ENCODE measurements around the gene DYNLRB1.
"Not testable (repeated sequence)": the region's sequence is repeated elsewhere in the genome, so short reads cannot be mapped to it uniquely, and the experiment has no call there.

DYNLRB1 gene

DNA sequence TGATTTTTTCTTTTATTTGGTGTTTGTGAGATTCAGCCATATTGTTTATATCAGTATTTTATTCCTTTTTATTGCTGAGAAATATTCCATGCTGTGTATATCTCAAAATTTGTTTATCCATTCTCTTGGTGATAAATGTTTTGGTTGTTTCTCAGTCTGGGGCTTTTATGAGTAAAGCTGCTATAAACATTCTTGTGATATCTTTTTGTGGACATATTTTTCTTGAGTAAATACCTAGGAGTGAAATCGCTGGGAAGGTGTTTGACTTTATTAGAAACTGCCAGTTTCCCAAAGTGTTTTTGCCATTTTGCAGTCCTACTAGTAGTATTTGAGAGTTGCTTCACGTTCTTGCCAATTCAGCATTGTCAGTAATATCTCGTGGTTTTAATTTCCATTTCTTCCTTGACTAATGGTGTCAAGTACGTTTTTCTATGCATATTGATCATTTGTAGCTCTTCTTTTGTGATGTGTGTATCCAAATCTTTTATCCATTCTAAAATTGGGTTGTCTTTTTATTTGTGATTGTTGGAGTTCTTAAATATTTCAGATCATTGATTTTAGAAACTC is 31.1 kb upstream of the DYNLRB1 start:
- TF ChIP-seq ZFX (IDR thresholded peaks at IDR 0.05): no peak
- TF ChIP-seq, protein P1, sequence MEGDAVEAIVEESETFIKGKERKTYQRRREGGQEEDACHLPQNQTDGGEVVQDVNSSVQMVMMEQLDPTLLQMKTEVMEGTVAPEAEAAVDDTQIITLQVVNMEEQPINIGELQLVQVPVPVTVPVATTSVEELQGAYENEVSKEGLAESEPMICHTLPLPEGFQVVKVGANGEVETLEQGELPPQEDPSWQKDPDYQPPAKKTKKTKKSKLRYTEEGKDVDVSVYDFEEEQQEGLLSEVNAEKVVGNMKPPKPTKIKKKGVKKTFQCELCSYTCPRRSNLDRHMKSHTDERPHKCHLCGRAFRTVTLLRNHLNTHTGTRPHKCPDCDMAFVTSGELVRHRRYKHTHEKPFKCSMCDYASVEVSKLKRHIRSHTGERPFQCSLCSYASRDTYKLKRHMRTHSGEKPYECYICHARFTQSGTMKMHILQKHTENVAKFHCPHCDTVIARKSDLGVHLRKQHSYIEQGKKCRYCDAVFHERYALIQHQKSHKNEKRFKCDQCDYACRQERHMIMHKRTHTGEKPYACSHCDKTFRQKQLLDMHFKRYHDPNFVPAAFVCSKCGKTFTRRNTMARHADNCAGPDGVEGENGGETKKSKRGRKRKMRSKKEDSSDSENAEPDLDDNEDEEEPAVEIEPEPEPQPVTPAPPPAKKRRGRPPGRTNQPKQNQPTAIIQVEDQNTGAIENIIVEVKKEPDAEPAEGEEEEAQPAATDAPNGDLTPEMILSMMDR (conservative IDR thresholded peaks at IDR 0.05): no peak
- no peak overlapping the region for H3K27ac ChIP-seq

DNA sequence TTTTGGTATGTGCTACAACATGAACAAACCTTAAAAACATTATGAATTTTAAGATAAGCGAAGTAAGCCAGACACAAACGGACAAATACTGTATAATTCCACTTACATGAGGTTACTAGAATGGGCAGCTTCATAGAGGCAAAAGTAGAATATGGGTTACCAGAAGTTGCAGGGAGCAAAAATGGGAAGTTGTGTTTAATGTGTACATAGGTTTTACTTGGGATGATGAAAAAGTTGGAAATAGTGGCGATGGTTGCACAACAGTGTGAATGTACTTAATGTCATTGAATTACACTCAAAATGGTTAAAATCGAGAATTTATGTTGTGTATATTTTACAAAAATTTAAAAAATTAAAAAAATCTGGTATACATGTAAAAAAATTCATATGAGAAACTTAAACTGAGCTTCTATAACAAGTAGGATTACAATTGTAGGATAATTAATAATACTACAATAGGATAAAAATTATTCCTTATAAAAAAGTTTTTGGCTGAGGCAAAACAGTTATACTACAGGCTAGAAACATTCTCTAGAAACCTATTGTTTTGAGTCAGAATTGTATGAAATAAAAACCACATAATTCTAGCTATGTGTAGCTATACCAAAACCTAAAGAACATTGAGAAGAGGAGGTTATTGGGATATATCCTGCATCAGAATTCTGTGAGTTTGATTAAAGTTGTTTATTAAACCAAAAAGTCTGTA is 24.8 kb upstream of the DYNLRB1 start:
- H3K27ac ChIP-seq: no peak overlapping the region
- TF ChIP-seq, protein P1 (conservative IDR thresholded peaks at IDR 0.05): no peak
- TF ChIP-seq ZFX (IDR thresholded peaks at IDR 0.05): no peak

DNA sequence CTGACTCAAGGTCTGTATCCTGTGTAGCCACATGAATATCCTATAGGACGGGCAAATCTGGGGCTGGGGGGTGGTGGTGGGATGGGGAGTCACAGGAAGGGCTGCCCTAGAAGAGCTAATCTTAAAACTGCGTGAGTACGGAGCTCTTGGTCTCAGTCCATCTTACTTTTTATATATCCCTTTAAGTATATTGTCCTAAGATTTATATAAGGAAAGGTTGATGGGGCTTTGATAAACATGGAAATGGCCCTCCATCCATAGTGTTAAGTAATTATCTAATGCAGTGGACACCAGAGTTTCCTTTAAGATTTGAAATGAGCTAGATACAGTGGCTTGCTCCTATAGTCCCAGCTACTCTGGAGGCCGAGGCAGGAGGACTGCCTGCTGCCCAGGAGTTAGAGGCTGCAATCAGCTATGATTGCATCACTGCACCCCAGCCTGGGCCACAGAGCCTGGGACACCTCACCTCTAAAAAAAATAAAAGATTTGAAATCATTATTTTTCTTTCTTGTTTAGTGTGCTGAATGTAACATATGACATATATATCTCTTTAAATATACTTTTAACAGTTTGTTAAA is 24.2 kb upstream of the DYNLRB1 start:
- TF ChIP-seq ZFX (IDR thresholded peaks at IDR 0.05): no peak
- TF ChIP-seq, protein P1 (conservative IDR thresholded peaks at IDR 0.05): no peak
- H3K27ac ChIP-seq: no peak overlapping the region

DNA sequence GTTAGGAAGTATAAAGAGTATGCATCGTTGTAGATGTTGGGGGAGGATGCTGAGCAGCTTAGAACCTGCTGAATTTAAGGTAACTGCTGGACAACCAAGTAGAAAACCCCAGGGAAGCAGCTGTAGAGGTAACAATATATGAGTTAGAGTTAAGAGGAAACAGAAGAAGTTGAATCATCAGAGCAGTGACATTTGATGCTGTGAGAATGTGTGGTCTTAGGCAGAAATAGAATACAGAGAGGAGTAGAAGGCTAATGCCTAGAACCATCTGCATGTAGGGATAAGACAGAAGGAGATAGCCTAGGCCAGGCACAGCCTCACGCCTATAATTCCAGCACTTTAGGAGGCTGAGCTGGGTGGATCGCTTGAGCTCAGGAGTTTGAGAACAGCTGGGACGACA is 22.6 kb upstream of the DYNLRB1 start:
- no peak for TF ChIP-seq ZFX (IDR thresholded peaks at IDR 0.05)
- TF ChIP-seq, protein P1 (conservative IDR thresholded peaks at IDR 0.05): no peak
- no peak overlapping the region for H3K27ac ChIP-seq

DNA sequence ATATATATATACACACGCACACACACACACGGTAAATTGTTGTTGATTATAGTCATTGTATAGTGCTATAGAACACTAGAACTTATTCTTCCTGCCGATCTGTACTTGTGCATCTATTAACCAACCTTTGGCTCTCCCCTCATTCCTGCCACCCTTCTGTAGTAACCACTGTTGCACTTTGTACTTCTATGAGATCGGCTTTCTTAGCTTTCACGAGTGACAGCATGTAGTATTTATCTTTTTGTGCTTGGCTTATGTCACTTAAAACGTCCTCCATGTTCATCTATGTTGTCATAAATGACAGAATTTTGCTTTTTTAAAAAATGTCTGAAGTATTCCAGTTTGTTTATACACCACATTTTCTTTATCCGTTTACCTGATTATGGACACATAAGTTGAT is 20.9 kb upstream of the DYNLRB1 start:
- no peak overlapping the region for H3K27ac ChIP-seq
- no peak for TF ChIP-seq ZFX (IDR thresholded peaks at IDR 0.05)
- TF ChIP-seq, protein P1 (conservative IDR thresholded peaks at IDR 0.05): no peak

GRCh38 chr20:34495916-34496315 is 20.3 kb upstream of the DYNLRB1 start:
- H3K27ac ChIP-seq: no peak overlapping the region
- no peak for TF ChIP-seq ZFX (IDR thresholded peaks at IDR 0.05)
- TF ChIP-seq, protein P1 (conservative IDR thresholded peaks at IDR 0.05): no peak

GRCh38 chr20:34497596-34497995 is 18.6 kb upstream of the DYNLRB1 start:
- not testable (repeated sequence) for H3K27ac ChIP-seq

All from C4-2B (cell line).